Vagina (tissue), 2 donors: ENCODE data around the gene VWA3A. TPM values are rescaled to one million over a fixed set of nuclear protein-coding genes. Genes with fewer than 3 reads are reported as not detected.

Experiments used
- DNase-seq, 2 donors: peaks; one replicate each; pipeline ENCODE4 v3.0.0-alpha.2; 2017; ENCODE audit errors: extremely low spot score in 2 of 2
- H3K27ac ChIP-seq: fragments of 200-600 bp; sonication (generic); one replicate; pipeline ENCODE4 v1.5.1; 2019
- H3K27me3 ChIP-seq: fragments of 200-600 bp; sonication (generic); one replicate; pipeline ENCODE4 v1.5.1; 2019
- H3K36me3 ChIP-seq, 2 donors: fragments of 200-600 bp; sonication (generic); one replicate each; pipeline ENCODE4 v1.5.1; 2017 to 2019
- H3K4me1 ChIP-seq: fragments of 200-600 bp; sonication (generic); one replicate; pipeline ENCODE4 v1.5.1; 2019
- H3K4me3 ChIP-seq, 2 donors: fragments of 200-600 bp; sonication (generic); 1 replicate in 1 of 2; 2 replicates in 1 of 2; pipeline ENCODE4 v1.5.1; 2016 to 2019
- H3K9me3 ChIP-seq: fragments of 200-600 bp; sonication (generic); one replicate; pipeline ENCODE4 v1.5.1; 2019
- POLR2A ChIP-seq, 2 donors: fragments of 450-650 bp; IDR thresholded peaks; one replicate each; pipeline ENCODE4 v1.6.1; 2017; ENCODE audit warnings: antibody characterized with exemption in 2 of 2, mild to moderate bottlenecking in 2 of 2, moderate library complexity in 2 of 2
- POLR2AphosphoS5 ChIP-seq, 2 donors: sonication (generic); formaldehyde crosslinking; IDR thresholded peaks; one replicate each; pipeline ENCODE4 v1.9.0; 2017; ENCODE audit warnings: antibody characterized with exemption in 2 of 2, mild to moderate bottlenecking in 2 of 2, low read depth in 1 of 2; ENCODE audit not compliant: insufficient read depth in 1 of 2
- intact Hi-C: fragments of 100-400 bp; cut with DNase I; formaldehyde crosslinking; loops from one replicate; pipeline ENCODE4 v1.15.1; 2023
- total RNA-seq: library from RNA; depleted of rRNA; stranded (reverse); fragments of >200 nt; gene quantifications from one replicate; pipeline ENCODE4 v1.2.3, GENCODE V29; 2016
- TF ChIP-seq, protein P1 (sequence below), 3 experiments: fragments of 450-650 bp in 2 of 3; fragments of 200-600 bp in 1 of 3; sonication (generic) in 1 of 3; IDR thresholded peaks; one replicate each; pipeline ENCODE4 v1.5.1; 2017 to 2019; ENCODE audit warnings: antibody characterized with exemption in 3 of 3, mild to moderate bottlenecking in 2 of 3, moderate library complexity in 2 of 3

VWA3A gene
- total RNA-seq, 1 donor from 2014 or later = not detected

DNA sequence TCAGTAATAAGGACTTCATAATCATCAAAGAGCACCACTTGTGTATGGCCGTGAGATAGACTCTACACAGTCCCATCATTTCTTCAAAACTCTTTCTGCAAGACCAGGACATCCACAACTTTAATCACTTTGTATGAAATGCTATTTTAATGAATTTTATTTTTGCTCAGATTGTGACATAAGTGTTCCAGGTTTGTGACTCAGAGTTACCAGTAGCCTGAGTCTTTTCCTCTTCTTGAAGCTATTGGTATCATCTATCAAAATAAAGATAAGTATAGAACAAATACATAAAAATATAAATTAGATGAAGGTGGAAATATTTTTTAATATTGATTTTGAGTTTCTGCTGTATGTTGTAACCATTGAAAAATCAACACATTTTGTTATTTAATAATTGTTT, 16.6 kb upstream of the VWA3A start:
- intact Hi-C loops = no loop called here
- no peak for DNase-seq
- Histone ChIP-seq H3K27me3 (no peaks in the 10 kb centered on the region), H3K9me3 (no peaks in the 10 kb centered on the region), H3K4me1 (peaks cover 11% of the 10 kb centered on the region), H3K36me3 (no peaks in the 10 kb centered on the region), H3K27ac (no peak overlapping the region), H3K4me3 (no peak overlapping the region)
- TF ChIP-seq POLR2A (IDR thresholded peaks at IDR 0.05) = no peak
- TF ChIP-seq POLR2AphosphoS5 (IDR thresholded peaks at IDR 0.05; ENCODE audit: insufficient read depth in 1 of 2, low read depth in 1 of 2) = no peak
- TF ChIP-seq, protein P1, sequence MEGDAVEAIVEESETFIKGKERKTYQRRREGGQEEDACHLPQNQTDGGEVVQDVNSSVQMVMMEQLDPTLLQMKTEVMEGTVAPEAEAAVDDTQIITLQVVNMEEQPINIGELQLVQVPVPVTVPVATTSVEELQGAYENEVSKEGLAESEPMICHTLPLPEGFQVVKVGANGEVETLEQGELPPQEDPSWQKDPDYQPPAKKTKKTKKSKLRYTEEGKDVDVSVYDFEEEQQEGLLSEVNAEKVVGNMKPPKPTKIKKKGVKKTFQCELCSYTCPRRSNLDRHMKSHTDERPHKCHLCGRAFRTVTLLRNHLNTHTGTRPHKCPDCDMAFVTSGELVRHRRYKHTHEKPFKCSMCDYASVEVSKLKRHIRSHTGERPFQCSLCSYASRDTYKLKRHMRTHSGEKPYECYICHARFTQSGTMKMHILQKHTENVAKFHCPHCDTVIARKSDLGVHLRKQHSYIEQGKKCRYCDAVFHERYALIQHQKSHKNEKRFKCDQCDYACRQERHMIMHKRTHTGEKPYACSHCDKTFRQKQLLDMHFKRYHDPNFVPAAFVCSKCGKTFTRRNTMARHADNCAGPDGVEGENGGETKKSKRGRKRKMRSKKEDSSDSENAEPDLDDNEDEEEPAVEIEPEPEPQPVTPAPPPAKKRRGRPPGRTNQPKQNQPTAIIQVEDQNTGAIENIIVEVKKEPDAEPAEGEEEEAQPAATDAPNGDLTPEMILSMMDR (IDR thresholded peaks at IDR 0.05) = no peak

GRCh38 chr16:22077700-22078313, 14.5 kb upstream of the VWA3A start:
- Histone ChIP-seq H3K4me3 (no peak overlapping the region), H3K4me1 (no peaks in the 10 kb centered on the region), H3K27me3 (no peaks in the 10 kb centered on the region), H3K9me3 (no peaks in the 10 kb centered on the region), H3K36me3 (no peaks in the 10 kb centered on the region), H3K27ac (no peak overlapping the region)
- no peak for DNase-seq
- intact Hi-C loops = no loop called here
- TF ChIP-seq POLR2AphosphoS5 (IDR thresholded peaks at IDR 0.05; ENCODE audit: insufficient read depth in 1 of 2, low read depth in 1 of 2) = no peak
- TF ChIP-seq POLR2A (IDR thresholded peaks at IDR 0.05) = no peak
- TF ChIP-seq, protein P1 (IDR thresholded peaks at IDR 0.05) = peak; percentile 63 to 78 (median 70)

- H3K9me3 ChIP-seq = no peaks in the 10 kb centered on the region
- intact Hi-C loops = no loop called here
- no peak overlapping the region for H3K27ac ChIP-seq
- no peaks in the 10 kb centered on the region for H3K4me1 ChIP-seq
- no peak for TF ChIP-seq POLR2A (IDR thresholded peaks at IDR 0.05)
- TF ChIP-seq POLR2AphosphoS5 (IDR thresholded peaks at IDR 0.05; ENCODE audit: insufficient read depth in 1 of 2, low read depth in 1 of 2) = no peak
- TF ChIP-seq, protein P1 (IDR thresholded peaks at IDR 0.05) = no peak
- H3K27me3 ChIP-seq = no peaks in the 10 kb centered on the region
- H3K4me3 ChIP-seq = no peak overlapping the region
- H3K36me3 ChIP-seq = no peaks in the 10 kb centered on the region
- DNase-seq = no peak
Observed at GRCh38 chr16:22078656-22079055, 13.7 kb upstream of the VWA3A start.

DNA sequence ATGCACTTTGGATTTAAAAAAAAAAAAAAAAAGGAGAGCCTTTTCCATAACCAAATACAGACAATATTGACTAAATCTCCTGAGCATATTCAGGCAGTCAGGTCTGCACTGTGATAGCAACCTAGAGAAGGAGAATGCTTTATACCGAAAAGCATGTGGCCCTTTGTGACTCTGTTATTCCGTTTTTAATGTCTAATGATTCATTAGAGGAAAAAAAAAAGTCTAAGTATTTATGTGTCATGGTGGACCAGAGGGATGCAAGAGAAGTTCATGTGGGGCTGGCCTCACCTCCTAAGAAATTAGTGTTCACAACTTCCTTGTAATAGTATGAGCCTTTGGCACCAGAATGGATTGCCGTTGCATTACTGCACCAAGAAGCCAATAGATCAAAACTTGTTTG, 11.3 kb upstream of the VWA3A start:
- H3K27me3 ChIP-seq = no peaks in the 10 kb centered on the region
- H3K4me3 ChIP-seq = no peak overlapping the region
- no peak for DNase-seq
- no peak overlapping the region for H3K27ac ChIP-seq
- intact Hi-C loops = no loop called here
- H3K9me3 ChIP-seq = no peaks in the 10 kb centered on the region
- TF ChIP-seq POLR2AphosphoS5 (IDR thresholded peaks at IDR 0.05; ENCODE audit: insufficient read depth in 1 of 2, low read depth in 1 of 2) = no peak
- TF ChIP-seq, protein P1 (IDR thresholded peaks at IDR 0.05) = no peak
- TF ChIP-seq POLR2A (IDR thresholded peaks at IDR 0.05) = no peak
- no peaks in the 10 kb centered on the region for H3K36me3 ChIP-seq
- no peaks in the 10 kb centered on the region for H3K4me1 ChIP-seq

- Histone ChIP-seq H3K27ac (no peak overlapping the region), H3K4me3 (no peak overlapping the region), H3K9me3 (no peaks in the 10 kb centered on the region), H3K27me3 (no peaks in the 10 kb centered on the region), H3K36me3 (no peaks in the 10 kb centered on the region), H3K4me1 (no peaks in the 10 kb centered on the region)
- intact Hi-C loops = no loop called here
- no peak for DNase-seq
- TF ChIP-seq, protein P1 (IDR thresholded peaks at IDR 0.05) = no peak
- no peak for TF ChIP-seq POLR2A (IDR thresholded peaks at IDR 0.05)
- no peak for TF ChIP-seq POLR2AphosphoS5 (IDR thresholded peaks at IDR 0.05; ENCODE audit: insufficient read depth in 1 of 2, low read depth in 1 of 2)
Observed at GRCh38 chr16:22086440-22086839, 5.9 kb upstream of the VWA3A start.
